ENCODE measurements around the gene B4GAT1.

Gene B4GAT1

GRCh38 chr11:66344550-66345315 is 2.7 kb downstream of the B4GAT1 start, which contains the start of gene BRMS1:
Gene BRMS1 (minus strand): TSS chr11:66345104. CDS start chr11:66342234, 2,870 bp downstream.
- peak within 1 kb of the TSS; percentile 92 for H3K4me3 ChIP-seq (ENCODE audit: low read depth, low read length)
- TF ChIP-seq CTCF (IDR thresholded peaks at IDR 0.05; ENCODE audit: low read depth, low read length), result no peak
- in situ Hi-C loops (cut with HindIII; ENCODE audit: low sequenced_read_pairs), result no loop called here
- DNase-seq (ENCODE audit: low read depth, low spot score), result peak; percentile 97

- in situ Hi-C loops (cut with HindIII; ENCODE audit: low sequenced_read_pairs), result no loop called here
- H3K4me3 ChIP-seq (ENCODE audit: low read depth, low read length), result no peak overlapping the region
- DNase-seq (ENCODE audit: low read depth, low spot score), result no peak
- no peak for TF ChIP-seq CTCF (IDR thresholded peaks at IDR 0.05; ENCODE audit: low read depth, low read length)
These were observed 4.3 kb downstream of the B4GAT1 start for GRCh38 chr11:66343176-66343575.

GRCh38 chr11:66341502-66342126 is 5.8 kb downstream of the B4GAT1 start:
- DNase-seq (ENCODE audit: low read depth, low spot score), result no peak
- in situ Hi-C loops (cut with HindIII; ENCODE audit: low sequenced_read_pairs), result no loop called here
- no peak overlapping the region for H3K4me3 ChIP-seq (ENCODE audit: low read depth, low read length)
- no peak for TF ChIP-seq CTCF (IDR thresholded peaks at IDR 0.05; ENCODE audit: low read depth, low read length)

GRCh38 chr11:66340596-66341501 is 6.6 kb downstream of the B4GAT1 start:
- no peak for TF ChIP-seq CTCF (IDR thresholded peaks at IDR 0.05; ENCODE audit: low read depth, low read length)
- in situ Hi-C loops (cut with HindIII; ENCODE audit: low sequenced_read_pairs), result no loop called here
- no peak for DNase-seq (ENCODE audit: low read depth, low spot score)
- H3K4me3 ChIP-seq (ENCODE audit: low read depth, low read length), result no peak overlapping the region

- no peak overlapping the region for H3K4me3 ChIP-seq (ENCODE audit: low read depth, low read length)
- no peak for DNase-seq (ENCODE audit: low read depth, low spot score)
- TF ChIP-seq CTCF (IDR thresholded peaks at IDR 0.05; ENCODE audit: low read depth, low read length), result no peak
- in situ Hi-C loops (cut with HindIII; ENCODE audit: low sequenced_read_pairs), result no loop called here
These were observed 7.5 kb downstream of the B4GAT1 start for GRCh38 chr11:66339686-66340483.

Measured in astrocyte of the spinal cord (primary cell).